NCI-H2196 treated with DMSO at 0.1 percent for 48 hours (cell line): ENCODE results near the gene KLHL9.
"Not testable (repeated sequence)": the region's sequence is repeated elsewhere in the genome, so short reads cannot be mapped to it uniquely, and the experiment has no call there.

Experiments
- DNase-seq: peaks from one replicate; lab custom pipeline; 2025; ENCODE audit not compliant: unreplicated experiment; lab: John Stamatoyannopoulos, UW

Gene KLHL9, protein sequence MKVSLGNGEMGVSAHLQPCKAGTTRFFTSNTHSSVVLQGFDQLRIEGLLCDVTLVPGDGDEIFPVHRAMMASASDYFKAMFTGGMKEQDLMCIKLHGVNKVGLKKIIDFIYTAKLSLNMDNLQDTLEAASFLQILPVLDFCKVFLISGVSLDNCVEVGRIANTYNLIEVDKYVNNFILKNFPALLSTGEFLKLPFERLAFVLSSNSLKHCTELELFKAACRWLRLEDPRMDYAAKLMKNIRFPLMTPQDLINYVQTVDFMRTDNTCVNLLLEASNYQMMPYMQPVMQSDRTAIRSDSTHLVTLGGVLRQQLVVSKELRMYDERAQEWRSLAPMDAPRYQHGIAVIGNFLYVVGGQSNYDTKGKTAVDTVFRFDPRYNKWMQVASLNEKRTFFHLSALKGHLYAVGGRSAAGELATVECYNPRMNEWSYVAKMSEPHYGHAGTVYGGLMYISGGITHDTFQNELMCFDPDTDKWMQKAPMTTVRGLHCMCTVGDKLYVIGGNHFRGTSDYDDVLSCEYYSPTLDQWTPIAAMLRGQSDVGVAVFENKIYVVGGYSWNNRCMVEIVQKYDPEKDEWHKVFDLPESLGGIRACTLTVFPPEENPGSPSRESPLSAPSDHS

GRCh38 chr9:21334701-21335632 lies at the start of gene KLHL9:
Gene KLHL9, minus strand, starts transcription at chr9:21335404. Its CDS starts 545 bp downstream, at chr9:21334859.
- peak; percentile 87 for DNase-seq

DNA sequence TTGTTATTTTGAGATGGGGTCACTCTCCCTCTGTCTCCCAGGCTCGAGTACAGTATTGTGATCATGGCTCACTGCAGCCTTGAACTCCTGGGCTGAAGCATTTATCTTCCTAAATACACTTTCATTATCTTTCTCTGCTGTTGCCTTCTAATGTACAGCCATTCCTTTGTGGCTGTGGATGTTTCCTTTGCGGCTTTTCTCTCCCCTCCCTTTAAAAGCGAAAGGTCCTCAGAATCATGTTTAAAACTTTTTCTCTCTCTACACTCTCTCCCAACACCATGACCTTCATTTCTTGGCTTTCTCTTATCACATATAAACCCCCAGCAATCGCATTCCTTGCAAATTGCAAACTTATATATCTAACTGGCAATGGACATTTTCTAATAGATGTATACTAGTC lies 48.4 kb upstream of the KLHL9 start:
- no peak for DNase-seq

- no peak for DNase-seq
These were observed 46.5 kb upstream of the KLHL9 start for GRCh38 chr9:21381448-21382339.

DNA sequence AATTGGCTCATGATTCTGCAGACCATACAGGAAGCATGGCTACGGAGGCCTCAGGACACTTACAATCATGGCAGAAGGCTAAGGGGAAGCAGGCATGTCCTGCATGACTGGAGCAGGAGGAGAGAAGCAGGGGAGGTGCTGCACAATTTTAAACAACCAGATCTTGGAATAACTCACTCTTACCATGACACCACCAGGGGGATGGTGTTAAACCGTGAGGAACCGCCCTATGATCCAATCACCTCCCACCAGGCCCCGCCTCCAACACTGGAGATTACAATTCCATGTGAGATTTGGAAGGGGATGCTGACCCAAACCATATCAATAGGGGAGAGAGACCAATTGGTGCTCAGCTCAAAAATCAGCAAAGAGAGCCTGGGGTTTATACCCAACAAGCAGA lies 36.3 kb upstream of the KLHL9 start:
- not testable (repeated sequence) for DNase-seq

- DNase-seq = no peak
These were observed 32.8 kb upstream of the KLHL9 start, which contains the start of gene IFNA13 for GRCh38 chr9:21367957-21368356. Gene IFNA13, minus strand, starts transcription at chr9:21368057. Its CDS starts 47 bp downstream, at chr9:21368010.

DNA sequence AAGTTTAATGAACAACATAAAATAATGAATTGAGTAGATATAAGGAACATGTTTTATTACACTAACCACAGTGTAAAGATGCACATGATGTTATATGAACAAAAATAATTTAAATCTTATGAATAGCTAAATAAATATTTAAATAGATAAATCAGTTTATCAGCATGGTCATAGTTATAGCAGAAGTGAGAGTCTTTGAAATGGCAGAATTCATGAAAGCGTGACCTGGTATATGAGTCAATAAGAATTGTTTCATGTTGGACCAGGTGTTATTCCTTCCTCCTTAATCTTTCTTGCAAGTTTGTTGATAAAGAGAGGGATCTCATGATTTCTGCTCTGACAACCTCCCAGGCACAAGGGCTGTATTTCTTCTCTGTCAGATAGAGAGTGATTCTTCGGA lies 32.0 kb upstream of the KLHL9 start:
- DNase-seq = not testable (repeated sequence)

DNA sequence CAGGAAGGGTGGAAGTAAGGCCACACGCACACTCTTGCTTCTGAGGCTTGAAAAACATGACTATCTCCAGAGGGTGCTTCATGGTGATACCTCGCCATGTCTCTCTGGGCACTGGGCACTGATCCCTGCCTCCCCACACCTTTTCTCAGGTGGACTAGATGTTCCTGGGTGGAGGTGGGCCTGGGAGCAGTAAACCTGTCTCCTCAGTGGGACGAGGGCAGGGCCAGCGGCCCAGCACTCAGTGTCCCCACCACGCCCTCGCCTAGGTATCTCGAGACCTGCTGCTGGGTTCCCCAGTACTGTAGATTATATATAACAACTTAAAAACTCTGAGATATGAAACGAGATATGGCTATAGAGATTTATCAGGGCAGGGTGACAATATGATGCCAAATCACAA lies 27.1 kb upstream of the KLHL9 start:
- DNase-seq = no peak

DNA sequence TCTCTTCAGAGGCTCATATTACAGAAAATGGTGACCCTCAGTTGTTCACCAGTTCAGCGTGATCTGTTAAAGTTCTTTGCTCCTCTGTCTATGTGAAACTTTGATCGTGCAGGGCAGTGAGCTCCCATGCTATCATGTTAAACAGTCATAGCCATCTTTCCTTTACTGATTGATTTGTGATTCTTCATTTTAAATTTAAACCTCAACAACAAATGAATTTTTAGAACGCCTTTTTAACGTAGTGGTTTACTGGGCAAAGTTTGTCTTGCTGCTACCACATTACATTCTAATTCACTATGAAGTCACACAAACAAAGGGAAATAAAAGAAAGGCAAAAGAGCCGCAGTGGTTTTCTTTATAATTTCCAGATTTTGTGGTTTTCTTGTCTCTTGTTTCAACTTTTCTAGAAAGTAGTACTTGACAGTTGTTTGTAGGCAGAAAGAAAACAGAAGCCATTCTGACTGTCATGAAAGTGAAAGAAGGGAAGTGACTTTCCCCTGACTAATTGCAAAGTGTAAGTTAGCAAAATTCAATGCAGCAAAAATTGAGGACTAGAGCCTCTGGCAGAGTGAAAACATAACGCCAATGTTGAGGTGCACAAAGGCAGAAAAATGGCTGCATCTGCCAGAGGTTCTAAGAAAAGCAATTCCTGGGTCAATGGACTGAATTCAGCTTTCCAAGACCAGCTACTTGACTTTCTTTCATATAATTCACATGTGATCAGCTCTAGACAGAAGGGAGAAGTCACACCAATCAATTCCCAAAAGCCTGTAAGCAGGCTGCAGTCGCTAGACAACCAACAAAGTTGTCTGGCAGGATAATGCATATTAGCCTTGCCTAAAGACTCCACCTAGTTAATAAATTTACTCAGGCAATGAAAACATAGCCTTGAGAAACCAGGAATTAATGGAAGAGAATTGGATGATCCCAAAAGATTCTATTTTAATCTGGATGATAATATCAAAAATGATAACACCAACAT lies 22.6 kb upstream of the KLHL9 start:
- no peak for DNase-seq

- no peak for DNase-seq
These were observed 15.6 kb upstream of the KLHL9 start, which contains the start of gene IFNA6 for GRCh38 chr9:21350787-21351186. Gene IFNA6, minus strand, starts transcription at chr9:21350887. Its CDS starts 0 bp downstream, at chr9:21350887.

GRCh38 chr9:21348430-21348970 lies 13.3 kb upstream of the KLHL9 start:
- DNase-seq = no peak

GRCh38 chr9:21340735-21341134 lies 5.5 kb upstream of the KLHL9 start:
- no peak for DNase-seq

DNA sequence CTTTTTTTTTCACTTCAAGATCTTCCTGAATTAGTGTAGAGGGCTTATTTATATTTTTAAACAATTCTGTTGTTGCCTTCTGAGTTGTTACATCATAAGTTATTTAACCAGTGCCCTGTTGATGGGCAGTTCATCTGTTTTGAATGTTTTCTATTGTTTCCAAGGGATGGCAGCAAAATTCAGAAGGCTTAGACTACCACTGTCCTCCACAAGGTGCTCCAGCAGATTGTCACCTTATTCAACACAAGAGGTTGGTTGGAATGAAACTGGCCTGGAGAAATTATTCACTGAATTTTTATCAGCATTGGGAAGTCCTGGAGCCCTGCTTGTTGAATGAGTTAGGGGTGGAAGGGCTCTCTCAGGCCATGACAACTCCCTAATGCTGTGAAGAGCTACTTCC lies 1.3 kb upstream of the KLHL9 start:
- no peak for DNase-seq

GRCh38 chr9:21333226-21333625 lies 2.0 kb downstream of the KLHL9 start:
- DNase-seq = no peak

GRCh38 chr9:21331676-21332402 lies 3.4 kb downstream of the KLHL9 start:
- DNase-seq = no peak

- no peak for DNase-seq
These were observed 8.6 kb downstream of the KLHL9 start for GRCh38 chr9:21326526-21327139.

DNA sequence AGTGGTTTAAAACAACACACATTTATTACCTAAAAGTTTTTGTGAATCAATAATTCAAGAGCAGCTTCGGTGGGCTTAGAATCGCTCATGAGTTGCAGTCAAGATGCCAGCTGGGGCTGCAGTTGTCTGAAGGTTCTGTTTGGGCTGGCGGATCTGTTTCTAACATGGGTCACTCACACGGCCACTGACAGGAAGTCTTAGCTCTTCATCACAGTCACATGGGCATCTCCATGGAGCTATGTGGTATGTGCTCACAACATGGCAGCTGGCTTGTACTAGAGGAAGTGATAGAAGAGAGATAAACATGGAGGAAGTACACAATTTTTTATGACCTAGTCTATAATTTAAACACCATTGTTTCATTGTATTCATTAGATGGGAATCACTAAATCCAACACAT lies 11.2 kb downstream of the KLHL9 start:
- no peak for DNase-seq

DNA sequence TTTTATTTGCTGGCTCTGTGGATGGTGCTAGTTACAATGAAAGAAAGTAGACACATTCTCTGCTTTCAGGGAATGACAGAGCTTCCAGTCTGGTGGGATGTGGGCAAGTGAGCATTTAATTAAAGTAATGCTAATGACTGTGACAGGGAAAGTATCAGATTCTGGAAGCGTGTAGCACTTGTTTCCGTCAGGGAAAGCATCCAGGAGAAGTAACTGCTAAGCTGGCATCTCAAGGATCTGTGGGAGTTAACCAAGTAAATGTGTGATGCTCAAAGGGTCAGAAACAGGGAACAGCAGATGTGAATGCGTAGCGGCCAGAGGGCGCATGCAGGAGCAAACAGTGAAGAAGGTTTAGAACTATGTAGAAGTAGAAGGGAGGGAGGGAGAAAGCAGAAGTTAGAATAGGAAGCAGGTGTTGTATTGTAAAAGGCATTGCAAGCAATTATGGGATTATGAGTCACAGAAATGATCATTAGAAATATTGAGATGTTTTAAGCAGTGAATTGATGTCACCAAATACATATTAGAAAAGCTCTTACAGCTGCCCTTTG lies 12.2 kb downstream of the KLHL9 start:
- DNase-seq = no peak
